AG10803 (cell line): Measurements from ENCODE around the gene ADCY10.
"Not testable (repeated sequence)": the region's sequence is repeated elsewhere in the genome, so short reads cannot be mapped to it uniquely, and the experiment has no call there.

Experiments
- DNase-seq: peaks from one replicate; pipeline ENCODE4 v3.0.0; 2010; ENCODE audit warnings: low read depth
- H3K4me3 ChIP-seq: 2 replicates; pipeline ENCODE4 v1.5.1; 2011; ENCODE audit warnings: mild to moderate bottlenecking, low read length, control low read depth
- TF ChIP-seq, protein P1 (sequence below): conservative IDR thresholded peaks from 2 replicates; pipeline ENCODE4 v1.5.1; 2011; ENCODE audit warnings: mild to moderate bottlenecking, low read length, control low read depth, inconsistent platforms

The ADCY10 gene

DNA sequence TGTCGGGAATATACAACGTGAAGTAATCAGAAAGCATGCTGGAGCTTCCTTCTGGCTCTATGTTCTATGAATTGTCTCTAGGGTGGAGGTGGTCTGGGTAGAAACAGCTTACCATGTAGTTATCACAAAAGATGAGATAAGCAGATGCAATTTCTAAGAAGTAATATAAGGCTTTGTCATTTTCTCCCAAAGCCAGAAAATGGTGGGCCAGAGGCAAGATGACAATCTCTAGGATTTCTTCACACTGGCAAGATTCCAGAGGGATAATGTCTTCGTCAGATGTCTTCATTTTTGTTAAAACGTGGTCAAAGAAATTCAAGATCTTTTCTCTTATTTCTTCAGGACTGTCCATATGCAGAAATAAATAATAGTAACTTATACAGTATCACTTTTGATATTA is 77.7 kb downstream of the ADCY10 start:
- TF ChIP-seq, protein P1, sequence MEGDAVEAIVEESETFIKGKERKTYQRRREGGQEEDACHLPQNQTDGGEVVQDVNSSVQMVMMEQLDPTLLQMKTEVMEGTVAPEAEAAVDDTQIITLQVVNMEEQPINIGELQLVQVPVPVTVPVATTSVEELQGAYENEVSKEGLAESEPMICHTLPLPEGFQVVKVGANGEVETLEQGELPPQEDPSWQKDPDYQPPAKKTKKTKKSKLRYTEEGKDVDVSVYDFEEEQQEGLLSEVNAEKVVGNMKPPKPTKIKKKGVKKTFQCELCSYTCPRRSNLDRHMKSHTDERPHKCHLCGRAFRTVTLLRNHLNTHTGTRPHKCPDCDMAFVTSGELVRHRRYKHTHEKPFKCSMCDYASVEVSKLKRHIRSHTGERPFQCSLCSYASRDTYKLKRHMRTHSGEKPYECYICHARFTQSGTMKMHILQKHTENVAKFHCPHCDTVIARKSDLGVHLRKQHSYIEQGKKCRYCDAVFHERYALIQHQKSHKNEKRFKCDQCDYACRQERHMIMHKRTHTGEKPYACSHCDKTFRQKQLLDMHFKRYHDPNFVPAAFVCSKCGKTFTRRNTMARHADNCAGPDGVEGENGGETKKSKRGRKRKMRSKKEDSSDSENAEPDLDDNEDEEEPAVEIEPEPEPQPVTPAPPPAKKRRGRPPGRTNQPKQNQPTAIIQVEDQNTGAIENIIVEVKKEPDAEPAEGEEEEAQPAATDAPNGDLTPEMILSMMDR, result no peak
- no peak for DNase-seq
- no peak overlapping the region for H3K4me3 ChIP-seq

DNA sequence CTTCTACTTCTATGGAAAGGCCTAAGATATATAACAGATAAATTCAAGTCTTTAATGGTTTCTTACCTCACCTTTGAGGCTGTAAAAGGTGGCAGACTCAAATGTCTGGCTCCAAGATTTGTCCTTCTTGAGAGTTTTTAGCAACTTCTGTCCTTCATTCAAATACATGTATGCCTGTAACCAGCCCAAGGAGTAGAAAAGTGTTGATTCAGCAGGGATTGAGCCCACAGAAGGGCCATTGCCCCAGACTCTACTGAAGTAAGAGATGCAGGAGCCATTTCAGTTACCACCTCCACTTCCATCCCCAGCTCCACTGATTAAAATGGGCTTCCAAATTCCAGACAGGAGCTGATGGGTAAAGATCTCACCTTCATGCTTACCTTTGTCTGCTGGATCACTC is 80.0 kb downstream of the ADCY10 start:
- no peak for DNase-seq
- TF ChIP-seq, protein P1, result no peak
- no peak overlapping the region for H3K4me3 ChIP-seq

DNA sequence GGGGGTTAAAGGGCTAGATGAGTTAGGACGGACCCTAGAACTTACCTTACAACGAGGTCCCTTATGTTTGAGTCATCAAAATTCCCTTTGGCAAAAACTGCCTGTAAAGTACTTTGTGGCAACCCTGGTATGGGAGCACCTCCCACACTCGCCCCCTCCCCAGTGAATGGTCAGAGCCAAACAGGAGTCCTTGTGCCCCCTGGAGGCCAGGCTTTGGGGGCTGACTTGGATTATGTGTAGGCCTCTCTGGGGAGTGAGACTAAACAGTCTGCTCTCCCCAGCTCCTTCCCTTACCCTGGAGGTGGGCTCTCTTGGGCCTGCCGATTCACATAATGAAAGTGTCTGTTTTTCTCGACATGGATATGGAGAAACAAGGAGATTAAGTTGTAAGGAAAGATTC is 81.2 kb downstream of the ADCY10 start:
- no peak overlapping the region for H3K4me3 ChIP-seq
- TF ChIP-seq, protein P1, result no peak
- DNase-seq, result no peak

DNA sequence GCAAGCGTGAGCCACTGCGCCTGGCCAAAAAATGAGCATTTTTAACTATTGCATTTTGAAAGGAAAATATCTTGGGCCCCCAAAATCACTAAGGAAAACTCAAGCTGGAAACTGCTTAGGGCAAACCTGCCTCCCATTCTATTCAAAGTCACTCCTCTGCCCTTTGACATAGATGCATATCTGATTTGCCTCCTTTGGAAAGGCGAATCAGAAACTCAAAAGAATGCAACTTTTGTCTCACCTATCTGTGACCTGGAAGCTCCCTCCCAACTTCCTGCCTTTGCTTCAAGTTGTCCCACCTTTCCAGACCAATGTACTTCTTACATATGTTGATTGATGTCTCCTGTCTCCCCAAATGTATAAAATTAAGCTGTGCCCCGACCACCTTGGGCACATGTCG is 83.3 kb downstream of the ADCY10 start:
- not testable (repeated sequence) for H3K4me3 ChIP-seq, DNase-seq

DNA sequence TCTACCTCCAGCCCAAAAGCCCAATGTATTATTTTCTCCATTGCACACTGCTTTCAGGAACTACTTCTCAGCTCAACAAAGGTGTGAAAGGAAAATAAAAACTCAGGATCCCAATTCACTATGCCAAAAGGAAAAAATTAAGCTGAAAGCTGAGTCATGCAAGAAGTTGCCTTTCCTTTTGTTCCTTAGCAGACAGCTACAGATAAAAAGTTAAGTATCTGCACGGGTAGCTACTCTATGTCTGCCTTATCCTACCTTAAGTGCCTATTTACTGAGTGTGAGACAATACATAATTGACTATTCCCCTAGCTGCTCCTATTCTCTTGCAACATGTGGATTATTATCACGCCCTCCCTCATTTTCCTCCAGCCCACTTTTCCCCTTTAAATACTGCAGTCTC is 84.1 kb downstream of the ADCY10 start:
- TF ChIP-seq, protein P1, result no peak
- no peak for DNase-seq
- no peak overlapping the region for H3K4me3 ChIP-seq

DNA sequence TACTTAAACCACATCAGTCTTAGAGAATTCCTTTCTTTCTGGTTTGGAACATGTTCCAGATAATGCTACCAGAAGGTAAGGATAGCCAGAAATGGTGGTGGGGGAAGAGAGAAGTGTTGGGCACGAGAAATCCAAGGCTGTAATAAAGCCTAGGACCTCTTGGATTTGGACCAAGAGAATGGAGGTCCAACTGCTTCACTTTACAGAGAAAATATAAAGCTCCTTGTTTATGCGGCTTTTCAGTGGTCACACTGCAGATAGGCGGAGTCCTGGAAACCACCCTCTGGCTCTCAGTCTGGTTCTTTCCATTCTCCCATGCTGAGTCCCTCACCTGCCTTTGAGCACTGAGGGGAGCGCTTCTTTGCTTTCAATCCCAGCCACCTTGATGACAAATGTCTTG is 87.8 kb downstream of the ADCY10 start:
- H3K4me3 ChIP-seq, result no peak overlapping the region
- DNase-seq, result no peak
- TF ChIP-seq, protein P1, result no peak

DNA sequence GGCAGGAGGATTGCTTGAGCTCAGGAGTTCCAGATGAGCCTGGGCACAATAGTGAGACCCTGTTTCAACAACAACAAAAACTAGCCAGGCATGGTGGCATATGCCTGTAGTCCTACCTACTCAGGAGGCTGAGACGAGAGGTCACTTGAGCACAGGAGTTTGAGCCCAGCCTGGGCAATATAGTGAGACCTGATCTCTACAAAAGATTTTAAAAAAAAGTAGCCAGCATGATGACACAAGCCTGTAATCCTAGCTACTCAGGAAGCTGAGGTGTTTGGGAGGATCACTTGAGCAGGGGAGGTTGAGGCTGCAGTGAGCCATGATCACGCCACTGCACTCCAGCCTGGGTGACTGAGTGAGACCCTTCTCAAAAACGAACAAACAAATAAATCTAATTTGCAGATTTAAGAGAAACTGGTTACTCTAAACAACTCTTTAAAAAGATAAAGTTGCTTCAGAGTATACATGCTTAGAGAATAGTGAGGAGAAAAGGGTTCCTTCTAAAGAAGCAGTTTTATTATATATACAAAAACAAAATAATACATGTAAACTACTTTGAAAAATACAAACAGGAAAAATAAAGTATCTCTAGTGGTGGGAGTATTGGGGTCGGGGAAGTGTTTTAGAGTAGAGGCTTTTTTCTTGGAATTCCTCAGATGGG is 88.4 kb downstream of the ADCY10 start:
- no peak overlapping the region for H3K4me3 ChIP-seq
- TF ChIP-seq, protein P1, result no peak
- DNase-seq, result no peak

DNA sequence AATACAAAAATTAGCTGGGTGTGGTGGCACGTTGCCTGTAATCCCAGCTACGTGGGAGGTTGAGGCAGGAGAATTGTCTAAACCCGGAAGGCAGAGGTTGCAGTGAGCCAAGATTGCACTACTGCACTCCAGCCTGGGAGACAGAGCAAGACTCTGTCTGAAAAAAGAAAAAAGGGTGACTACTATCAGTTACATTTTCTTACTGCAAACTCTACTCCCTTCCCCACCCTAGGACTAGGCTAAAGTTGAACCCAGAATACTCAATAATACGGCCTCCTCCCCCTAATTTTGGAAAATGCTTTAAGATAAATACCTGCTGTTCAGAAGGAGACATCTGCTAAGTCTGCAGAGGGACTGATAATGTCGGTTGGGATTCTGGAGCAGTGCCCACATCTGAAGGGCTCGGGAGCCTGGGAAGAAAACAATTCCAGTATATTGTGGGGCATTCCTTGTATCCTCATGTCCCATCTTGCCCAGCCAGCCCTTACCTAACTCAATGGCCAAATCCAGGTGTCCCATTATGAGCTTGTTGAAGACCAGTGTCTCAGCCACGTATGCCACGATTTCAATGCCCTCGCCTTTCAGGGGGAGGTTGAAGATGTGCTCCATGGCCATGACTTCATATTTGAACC is 89.7 kb downstream of the ADCY10 start:
- TF ChIP-seq, protein P1, result no peak
- DNase-seq, result no peak
- no peak overlapping the region for H3K4me3 ChIP-seq
